GM19193 (cell line): Measurements from ENCODE around the gene RTN4RL1.
A peak's percentile ranks its signal among the peaks of the same experiment; 100 is the strongest.

ENCODE experiments used
- POLR2A ChIP-seq: IDR thresholded peaks from 4 replicates; pipeline ENCODE4 v1.6.1; 2011; ENCODE audit not compliant: insufficient read depth, insufficient read length; ENCODE audit errors: extremely low read depth

RTN4RL1 gene

GRCh38 chr17:2055292-2056205, 30.4 kb upstream of the RTN4RL1 start:
- peak; percentile 39 for TF ChIP-seq POLR2A

- TF ChIP-seq POLR2A = peak; percentile 66
Measured at GRCh38 chr17:2054512-2055291, 29.6 kb upstream of the RTN4RL1 start, which contains the start of gene HIC1. TSS of gene HIC1 (plus strand) at chr17:2055103. CDS start at chr17:2056691, 1,588 bp downstream.

- no peak for TF ChIP-seq POLR2A
Measured at GRCh38 chr17:2054262-2054511, 29.1 kb upstream of the RTN4RL1 start.

GRCh38 chr17:2053380-2054261, 28.5 kb upstream of the RTN4RL1 start:
- TF ChIP-seq POLR2A = no peak

GRCh38 chr17:2051933-2052559, 26.9 kb upstream of the RTN4RL1 start:
- no peak for TF ChIP-seq POLR2A

GRCh38 chr17:2051061-2051932, 26.2 kb upstream of the RTN4RL1 start:
- no peak for TF ChIP-seq POLR2A

- TF ChIP-seq POLR2A = no peak
Measured at GRCh38 chr17:2050300-2051060, 25.3 kb upstream of the RTN4RL1 start.

- no peak for TF ChIP-seq POLR2A
Measured at GRCh38 chr17:2049333-2050299, 24.5 kb upstream of the RTN4RL1 start.

GRCh38 chr17:2048805-2049204, 23.7 kb upstream of the RTN4RL1 start:
- no peak for TF ChIP-seq POLR2A

- TF ChIP-seq POLR2A = no peak
Measured at GRCh38 chr17:2047590-2047989, 22.5 kb upstream of the RTN4RL1 start.

GRCh38 chr17:2044263-2044894, 19.2 kb upstream of the RTN4RL1 start:
- TF ChIP-seq POLR2A = no peak
